A673 (cell line): ENCODE measurements around the gene ARHGEF28. TPM values are rescaled to one million over a fixed set of nuclear protein-coding genes. Genes with fewer than 3 reads are reported as not detected.

ENCODE experiments used
- BruUV-seq: library from RNA; stranded (reverse); fragments of 400-500 nt; replicated peaks from 2 replicates; lab custom pipeline; 2021; lab: Mats Ljungman, UMichigan
- CTCF ChIA-PET: fragments of 300-600 bp; sonication (Branson Sonifier 250); formaldehyde crosslinking; loops from one replicate; lab custom pipeline; 2022; ENCODE audit warnings: antibody characterized with exemption; lab: Charles Lee
- POLR2A ChIA-PET: fragments of 300-600 bp; sonication (Branson Sonifier 250); formaldehyde crosslinking; loops from one replicate; lab custom pipeline; 2022; ENCODE audit warnings: antibody characterized with exemption; ENCODE audit not compliant: low non-redundant PET; lab: Charles Lee
- DNase-seq: peaks from one replicate; pipeline ENCODE4 v3.0.0-alpha.2; 2015; ENCODE audit warnings: low spot score
- H3K27ac ChIP-seq: fragments of 200-600 bp; sonication (generic); 2 replicates; pipeline ENCODE4 v1.5.1; 2016; ENCODE audit warnings: mixed run types, low read depth, mild to moderate bottlenecking, mixed read lengths, antibody characterized with exemption, low read length; ENCODE audit not compliant: poor library complexity, severe bottlenecking
- H3K27me3 ChIP-seq: fragments of 200-600 bp; sonication (generic); replicated peaks from 2 replicates; pipeline ENCODE4 v1.6.1; 2017; ENCODE audit warnings: mixed run types, low read depth, mild to moderate bottlenecking, mixed read lengths, antibody characterized with exemption, low read length; ENCODE audit not compliant: insufficient read depth, poor library complexity
- H3K36me3 ChIP-seq: fragments of 200-600 bp; sonication (generic); 2 replicates; pipeline ENCODE4 v1.6.1; 2016; ENCODE audit warnings: mixed run types, mild to moderate bottlenecking, mixed read lengths, antibody characterized with exemption, low read length; ENCODE audit not compliant: insufficient read depth, poor library complexity, severe bottlenecking
- H3K4me1 ChIP-seq: fragments of 200-600 bp; sonication (generic); 2 replicates; pipeline ENCODE4 v1.6.1; 2017; ENCODE audit warnings: mixed run types, mild to moderate bottlenecking, mixed read lengths, antibody characterized with exemption, low read length; ENCODE audit not compliant: insufficient read depth, poor library complexity, severe bottlenecking
- H3K4me3 ChIP-seq: fragments of 200-600 bp; sonication (generic); 2 replicates; pipeline ENCODE4 v1.5.1; 2016; ENCODE audit warnings: low read depth, mixed run types, mild to moderate bottlenecking, mixed read lengths, low read length; ENCODE audit not compliant: poor library complexity, severe bottlenecking
- H3K9me3 ChIP-seq: fragments of 200-600 bp; sonication (generic); 2 replicates; pipeline ENCODE4 v1.6.1; 2016; ENCODE audit warnings: mixed run types, low read depth, mild to moderate bottlenecking, mixed read lengths, antibody characterized with exemption, low read length; ENCODE audit not compliant: poor library complexity, severe bottlenecking
- CTCF ChIP-seq: fragments of 300-800, 200-600 bp; sonication (generic); conservative IDR thresholded peaks from 2 replicates; pipeline ENCODE4 v1.5.1; 2017; ENCODE audit warnings: low read depth, mild to moderate bottlenecking, antibody characterized with exemption, low read length, moderate library complexity, mixed read lengths
- EZH2 ChIP-seq: fragments of 200-600 bp; sonication (generic); IDR thresholded peaks from 2 replicates; pipeline ENCODE4 v1.6.1; 2017; ENCODE audit warnings: borderline replicate concordance, low read depth, mild to moderate bottlenecking, mixed read lengths, antibody characterized with exemption, low read length; ENCODE audit not compliant: poor library complexity, severe bottlenecking
- intact Hi-C: fragments of 100-400 bp; cut with micrococcal nuclease; formaldehyde crosslinking; loops from one replicate; pipeline ENCODE4 v1.10.0; 2022; ENCODE audit not compliant: unreplicated experiment
- total RNA-seq: library from RNA; stranded (reverse); gene quantifications from 2 replicates; pipeline ENCODE4 v1.2.3, GENCODE V29; 2021

Gene ARHGEF28
- total RNA-seq, 1 experiment from 2014 or later, result 3.4 TPM

DNA sequence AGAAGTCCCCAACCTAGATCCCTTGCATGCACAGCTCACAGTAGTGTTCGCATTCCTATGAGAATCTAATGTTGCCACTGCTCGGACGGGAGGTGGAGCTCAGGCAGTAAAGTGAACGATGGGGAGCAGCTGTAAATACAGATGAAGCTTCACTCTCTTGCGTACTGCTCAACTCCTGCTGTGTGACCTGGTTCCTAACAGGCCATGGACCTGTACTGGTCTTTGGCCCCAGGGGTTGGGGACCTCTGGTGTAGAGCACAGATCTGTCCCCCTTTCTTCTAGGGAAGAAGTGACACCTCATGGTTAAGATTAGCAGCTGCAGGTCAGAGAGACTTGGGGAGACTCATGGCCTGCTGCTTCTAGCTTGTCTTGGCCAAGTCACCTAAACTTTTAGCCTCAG, 7.1 kb downstream of the ARHGEF28 start:
- no TSS peak for BruUV-seq
- ChIA-PET POLR2A (no interaction called here), CTCF (no interaction called here)
- Histone ChIP-seq H3K4me3 (no peak overlapping the region), H3K27ac (no peak overlapping the region), H3K9me3 (no peaks in the 10 kb centered on the region), H3K27me3 (peaks cover 20% of the 10 kb centered on the region), H3K4me1 (no peaks in the 10 kb centered on the region), H3K36me3 (no peaks in the 10 kb centered on the region)
- intact Hi-C loops, result no loop called here
- TF ChIP-seq CTCF (no peak), EZH2 (no peak)
- DNase-seq, result no peak

GRCh38 chr5:73636408-73636807, 10.4 kb downstream of the ARHGEF28 start:
- no TSS peak for BruUV-seq
- H3K9me3 ChIP-seq, result no peaks in the 10 kb centered on the region
- CTCF ChIA-PET, result no interaction called here

GRCh38 chr5:73637565-73637964, 11.6 kb downstream of the ARHGEF28 start:
- Histone ChIP-seq H3K27ac (no peak overlapping the region), H3K36me3 (no peaks in the 10 kb centered on the region), H3K4me3 (no peak overlapping the region), H3K27me3 (no peaks in the 10 kb centered on the region), H3K4me1 (peaks cover 6% of the 10 kb centered on the region), H3K9me3 (no peaks in the 10 kb centered on the region)
- intact Hi-C loops, result no loop called here
- BruUV-seq, result no TSS peak
- ChIA-PET CTCF (no interaction called here), POLR2A (no interaction called here)
- no peak for DNase-seq
- no peak for TF ChIP-seq CTCF
- no peak for TF ChIP-seq EZH2

More at GRCh38 chr5:73636408-73636807, 10.4 kb downstream of the ARHGEF28 start:
- Histone ChIP-seq H3K36me3 (no peaks in the 10 kb centered on the region), H3K27me3 (no peaks in the 10 kb centered on the region), H3K27ac (no peak overlapping the region), H3K4me1 (peaks cover 6% of the 10 kb centered on the region), H3K4me3 (no peak overlapping the region)
- POLR2A ChIA-PET, result no interaction called here
- TF ChIP-seq CTCF, result no peak
- TF ChIP-seq EZH2, result no peak
- no peak for DNase-seq
- intact Hi-C loops, result no loop called here
